IMR-90 (cell line): ENCODE results near the gene RAC2. TPM values are rescaled to one million over a fixed set of nuclear protein-coding genes. Genes with fewer than 3 reads are reported as not detected.

Source experiments
- ATAC-seq: fragments of 200-7000 bp; cut with Tn5 transposase; 2 replicates; pipeline ENCODE4 v1.9.1; 2020; ENCODE audit warnings: low read depth, mild to moderate bottlenecking, moderate library complexity
- BruUV-seq: library from RNA; stranded (reverse); fragments of 400-500 nt; replicated peaks from 2 replicates; lab custom pipeline; 2021; lab: Mats Ljungman, UMichigan
- CTCF ChIA-PET: fragments of 300-600 bp; formaldehyde crosslinking; extraction: SDS; loops from one replicate; lab custom pipeline; 2021; ENCODE audit warnings: antibody characterized with exemption; lab: Yijun Ruan, JAX
- POLR2A ChIA-PET: fragments of 300-600 bp; sonication (Branson Sonifier 250); formaldehyde crosslinking; loops from one replicate; lab custom pipeline; 2022; ENCODE audit warnings: antibody characterized with exemption; ENCODE audit not compliant: unreplicated experiment; lab: Charles Lee
- DNase-seq: peaks from one replicate; pipeline ENCODE4 v3.0.0; 2013
- H2AFZ ChIP-seq: replicated peaks from 2 replicates; pipeline ENCODE3; 2013; ENCODE audit warnings: low read length, mild to moderate bottlenecking; ENCODE audit not compliant: poor library complexity
- H2AK5ac ChIP-seq: 2 replicates; pipeline ENCODE4 v1.6.1; 2013; ENCODE audit warnings: low read depth, low read length, inconsistent platforms
- H2AK9ac ChIP-seq: replicated peaks from 2 replicates; pipeline ENCODE3; 2013; ENCODE audit warnings: mild to moderate bottlenecking, low read depth, low read length, moderate library complexity; ENCODE audit not compliant: poor library complexity
- H2BK120ac ChIP-seq: 2 replicates; pipeline ENCODE4 v1.6.1; 2013; ENCODE audit warnings: low read depth, low read length, inconsistent platforms
- H2BK15ac ChIP-seq: 3 replicates; pipeline ENCODE4 v1.6.1; 2013; ENCODE audit warnings: low read depth, low read length, inconsistent platforms
- H2BK20ac ChIP-seq: 2 replicates; pipeline ENCODE4 v1.6.1; 2013; ENCODE audit warnings: low read depth, mild to moderate bottlenecking, inconsistent platforms, low read length, moderate library complexity
- H2BK5ac ChIP-seq: 2 replicates; pipeline ENCODE4 v1.6.1; 2013; ENCODE audit warnings: mild to moderate bottlenecking, low read depth, low read length, inconsistent platforms; ENCODE audit not compliant: poor library complexity, severe bottlenecking
- H3K14ac ChIP-seq: replicated peaks from 2 replicates; pipeline ENCODE4 v1.6.1; 2013; ENCODE audit warnings: low read depth, low read length, inconsistent platforms
- H3K18ac ChIP-seq: 2 replicates; pipeline ENCODE4 v1.6.1; 2013; ENCODE audit warnings: low read depth, low read length, control low read depth
- H3K23ac ChIP-seq: 2 replicates; pipeline ENCODE4 v1.6.1; 2013; ENCODE audit warnings: low read depth, low read length, inconsistent platforms
- H3K27ac ChIP-seq: 2 replicates; pipeline ENCODE4 v1.5.1; 2013; ENCODE audit warnings: mild to moderate bottlenecking, control low read depth, low read length; ENCODE audit not compliant: insufficient read depth
- H3K27me3 ChIP-seq: 2 replicates; pipeline ENCODE4 v1.6.1; 2013; ENCODE audit warnings: low read length; ENCODE audit not compliant: control insufficient read depth, insufficient read depth
- H3K36me3 ChIP-seq: 2 replicates; pipeline ENCODE4 v1.6.1; 2013; ENCODE audit warnings: low read length, mixed read lengths; ENCODE audit not compliant: control insufficient read depth, insufficient read depth
- H3K4ac ChIP-seq: 2 replicates; pipeline ENCODE4 v1.6.1; 2013; ENCODE audit warnings: low read depth, low read length, inconsistent platforms
- H3K4me1 ChIP-seq: 2 replicates; pipeline ENCODE4 v1.6.1; 2013; ENCODE audit warnings: low read length, mixed read lengths; ENCODE audit not compliant: control insufficient read depth, insufficient read depth
- H3K4me2 ChIP-seq: 2 replicates; pipeline ENCODE4 v1.6.1; 2013; ENCODE audit warnings: low read depth, mild to moderate bottlenecking, control low read depth, low read length, moderate library complexity
- H3K4me3 ChIP-seq: 2 replicates; pipeline ENCODE4 v1.5.1; 2013; ENCODE audit warnings: low read depth, mild to moderate bottlenecking, control low read depth, low read length, moderate library complexity; ENCODE audit not compliant: insufficient read depth
- H3K56ac ChIP-seq: 2 replicates; pipeline ENCODE4 v1.6.1; 2013; ENCODE audit warnings: low read length, inconsistent platforms; ENCODE audit not compliant: insufficient read depth; ENCODE audit errors: extremely low read depth
- H3K79me1 ChIP-seq, 2 experiments: 2 replicates each; pipeline ENCODE4 v1.6.1; 2013; ENCODE audit warnings: low read length in 2 of 2, inconsistent platforms in 1 of 2, low read depth in 1 of 2
- H3K9ac ChIP-seq: 2 replicates; pipeline ENCODE4 v1.6.1; 2013; ENCODE audit warnings: low read depth, low read length, control low read depth
- H3K9me1 ChIP-seq: 2 replicates; pipeline ENCODE4 v1.6.1; 2013; ENCODE audit warnings: low read length, inconsistent platforms; ENCODE audit not compliant: insufficient read depth
- H3K9me3 ChIP-seq: 2 replicates; pipeline ENCODE4 v1.6.1; 2013; ENCODE audit warnings: low read length; ENCODE audit not compliant: control insufficient read depth, insufficient read depth
- H4K20me1 ChIP-seq: 2 replicates; pipeline ENCODE4 v1.6.1; 2013; ENCODE audit warnings: low read length, inconsistent platforms; ENCODE audit not compliant: insufficient read depth
- H4K5ac ChIP-seq: 2 replicates; pipeline ENCODE4 v1.6.1; 2013; ENCODE audit warnings: mild to moderate bottlenecking, low read depth, low read length, control low read depth
- H4K8ac ChIP-seq, 2 experiments: 2 replicates each; pipeline ENCODE4 v1.6.1; 2013; ENCODE audit warnings: low read depth in 2 of 2, low read length in 2 of 2, control low read depth in 1 of 2, inconsistent platforms in 1 of 2
- H4K91ac ChIP-seq: 2 replicates; pipeline ENCODE4 v1.6.1; 2013; ENCODE audit warnings: low read depth, low read length, inconsistent platforms; ENCODE audit not compliant: insufficient read depth
- BHLHE40 ChIP-seq: fragments of 150-350 bp; IDR thresholded peaks from 2 replicates; pipeline ENCODE4 v1.6.1; 2016; ENCODE audit warnings: mild to moderate bottlenecking, low read depth, low read length
- CEBPB ChIP-seq: IDR thresholded peaks from 2 replicates; pipeline ENCODE4 v1.6.1; 2012; ENCODE audit warnings: low read depth, low read length, improper control_type of control experiment
- CHD1 ChIP-seq: IDR thresholded peaks from 2 replicates; pipeline ENCODE4 v1.6.1; 2012; ENCODE audit warnings: low read depth, low read length, improper control_type of control experiment
- CTCF ChIP-seq: conservative IDR thresholded peaks from 2 replicates; pipeline ENCODE4 v1.5.1; 2012; ENCODE audit warnings: mild to moderate bottlenecking, low read depth, low read length, improper control_type of control experiment
- FOS ChIP-seq: fragments of 150-350 bp; IDR thresholded peaks from 2 replicates; pipeline ENCODE4 v1.6.1; 2016; ENCODE audit warnings: low read depth, low read length
- MAFK ChIP-seq: IDR thresholded peaks from 2 replicates; pipeline ENCODE4 v1.6.1; 2012; ENCODE audit warnings: low read depth, low read length, improper control_type of control experiment
- MAZ ChIP-seq: IDR thresholded peaks from 2 replicates; pipeline ENCODE4 v1.6.1; 2012; ENCODE audit warnings: low read depth, mild to moderate bottlenecking, low read length, improper control_type of control experiment, moderate library complexity, borderline replicate concordance
- MXI1 ChIP-seq: IDR thresholded peaks from 2 replicates; pipeline ENCODE4 v1.6.1; 2012; ENCODE audit warnings: low read depth, mild to moderate bottlenecking, low read length, moderate library complexity, borderline replicate concordance
- NFE2L2 ChIP-seq: fragments of 150-350 bp; IDR thresholded peaks from 2 replicates; pipeline ENCODE4 v1.6.1; 2016; ENCODE audit warnings: low read depth, mild to moderate bottlenecking, low read length
- POLR2A ChIP-seq: IDR thresholded peaks from 2 replicates; pipeline ENCODE4 v1.6.1; 2012; ENCODE audit warnings: mild to moderate bottlenecking, low read depth, low read length
- RAD21 ChIP-seq: IDR thresholded peaks from 2 replicates; pipeline ENCODE4 v1.6.1; 2012; ENCODE audit warnings: low read length, improper control_type of control experiment
- RCOR1 ChIP-seq: IDR thresholded peaks from 2 replicates; pipeline ENCODE4 v1.6.1; 2012; ENCODE audit warnings: mild to moderate bottlenecking, low read length, improper control_type of control experiment; ENCODE audit not compliant: insufficient replicate concordance
- RFX5 ChIP-seq: IDR thresholded peaks from 2 replicates; pipeline ENCODE4 v1.8.0; 2012; ENCODE audit warnings: low read depth, mild to moderate bottlenecking, low read length, moderate library complexity
- SMC3 ChIP-seq: fragments of 150-350 bp; IDR thresholded peaks from 2 replicates; pipeline ENCODE4 v1.6.1; 2016; ENCODE audit warnings: low read depth, mild to moderate bottlenecking, antibody characterized with exemption, low read length, moderate library complexity
- USF2 ChIP-seq: fragments of 150-350 bp; IDR thresholded peaks from 2 replicates; pipeline ENCODE4 v1.6.1; 2017; ENCODE audit warnings: mild to moderate bottlenecking, antibody characterized with exemption, low read length, low read depth
- WGBS, 2 experiments: methylation state at CpG; one replicate each; pipeline versions ENCODE4 v1.1.5 to v1.1.7; 2013; ENCODE audit warnings: missing lambda C conversion rate in 2 of 2; ENCODE audit not compliant: insufficient read length in 1 of 2; ENCODE audit errors: extremely low coverage in 2 of 2; 5-methylcytosine and 5-hydroxymethylcytosine counted together
- dilution Hi-C: fragments of 300-500 bp; cut with HindIII; formaldehyde crosslinking; loops from one replicate; pipeline ENCODE4 v1.14.3; 2018; ENCODE audit warnings: low sequenced_read_pairs; ENCODE audit not compliant: unreplicated experiment
- in situ Hi-C: fragments of 300-500 bp; cut with MboI; formaldehyde crosslinking; loops from 3 replicates; pipeline ENCODE4 v1.14.3; 2019; ENCODE audit warnings: low sequenced_read_pairs, inconsistent platforms, mixed read lengths
- intact Hi-C: fragments of 100-400 bp; cut with micrococcal nuclease; formaldehyde crosslinking; loops from 2 replicates; pipeline ENCODE4 v1.10.0; 2022
- polyA plus RNA-seq, 3 experiments: library from polyadenylated mRNA; depleted of rRNA; stranded (reverse); fragments of >200 nt; gene quantifications; 2 replicates each; pipeline ENCODE4 v1.2.3, GENCODE V29; 2012; ENCODE audit warnings: low replicate concordance in 1 of 3
- total RNA-seq: library from RNA; depleted of rRNA; stranded (reverse); fragments of >200 nt; gene quantifications from 2 replicates; pipeline ENCODE4 v1.2.3, GENCODE V29; 2012
- TF ChIP-seq, protein P1 (sequence below): fragments of 150-350 bp; IDR thresholded peaks from 2 replicates; pipeline ENCODE4 v1.6.1; 2016; ENCODE audit warnings: low read depth, mild to moderate bottlenecking, low read length, moderate library complexity, borderline replicate concordance

RAC2 gene
- total and polyA plus RNA-seq, 2 of the 4 experiments (the other 2 are of a cell fraction) = 10.0 to 72.3 TPM

- no peak overlapping the region for H3K9ac ChIP-seq
- H3K4ac ChIP-seq = no peak overlapping the region
- dilution Hi-C loops (no loop called here), intact Hi-C loops (no loop called here), in situ Hi-C loops (no loop called here)
- H3K18ac ChIP-seq = no peak overlapping the region
- no peak overlapping the region for H3K4me3 ChIP-seq
- no peak overlapping the region for H4K8ac ChIP-seq
- POLR2A ChIA-PET = no interaction called here
- no peaks in the 10 kb centered on the region for H4K20me1 ChIP-seq
- no peak overlapping the region for H2BK20ac ChIP-seq
- WGBS, 2 experiments = 60% methylated on average over 1 of the region's 7 CpGs; no CpG with 5 or more reads in 1 of the 2 experiments
- no peak overlapping the region for H4K5ac ChIP-seq
- no peak overlapping the region for H4K91ac ChIP-seq
- H3K56ac ChIP-seq = no peak overlapping the region
- BruUV-seq = no TSS peak
- TF ChIP-seq POLR2A = no peak
- no peak for TF ChIP-seq SMC3
- TF ChIP-seq MAFK = no peak
- TF ChIP-seq USF2 = no peak
- TF ChIP-seq NFE2L2 = no peak
- no peak for TF ChIP-seq FOS
- TF ChIP-seq RFX5 = no peak
- TF ChIP-seq CEBPB = no peak
- no peak for TF ChIP-seq RCOR1
- TF ChIP-seq, protein P1, sequence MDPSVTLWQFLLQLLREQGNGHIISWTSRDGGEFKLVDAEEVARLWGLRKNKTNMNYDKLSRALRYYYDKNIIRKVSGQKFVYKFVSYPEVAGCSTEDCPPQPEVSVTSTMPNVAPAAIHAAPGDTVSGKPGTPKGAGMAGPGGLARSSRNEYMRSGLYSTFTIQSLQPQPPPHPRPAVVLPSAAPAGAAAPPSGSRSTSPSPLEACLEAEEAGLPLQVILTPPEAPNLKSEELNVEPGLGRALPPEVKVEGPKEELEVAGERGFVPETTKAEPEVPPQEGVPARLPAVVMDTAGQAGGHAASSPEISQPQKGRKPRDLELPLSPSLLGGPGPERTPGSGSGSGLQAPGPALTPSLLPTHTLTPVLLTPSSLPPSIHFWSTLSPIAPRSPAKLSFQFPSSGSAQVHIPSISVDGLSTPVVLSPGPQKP = no peak
- no peak for TF ChIP-seq MAZ
- no peak for TF ChIP-seq CTCF
- TF ChIP-seq MXI1 = no peak
- no peak for TF ChIP-seq CHD1
- TF ChIP-seq BHLHE40 = no peak
- no peak for TF ChIP-seq RAD21
- peaks cover 4% of the 10 kb centered on the region; the same call in 1 of the 2 replicates for H3K4me1 ChIP-seq
- no peaks in the 10 kb centered on the region for H3K36me3 ChIP-seq
- no peak overlapping the region for H3K4me2 ChIP-seq
- DNase-seq = no peak
- H3K9me3 ChIP-seq = no peaks in the 10 kb centered on the region
- no peak for ATAC-seq
- CTCF ChIA-PET = no interaction called here
- no peak overlapping the region for H2AK5ac ChIP-seq
- peaks cover 43% of the 10 kb centered on the region for H3K27me3 ChIP-seq
- no peak overlapping the region for H2BK120ac ChIP-seq
- H2AFZ ChIP-seq = no peak overlapping the region
- H2BK15ac ChIP-seq = no peak overlapping the region
- H2BK5ac ChIP-seq = no peak overlapping the region
- H3K27ac ChIP-seq = no peak overlapping the region
- H3K14ac ChIP-seq = no peak overlapping the region
- H2AK9ac ChIP-seq = no peak overlapping the region
- no peaks in the 10 kb centered on the region for H3K79me1 ChIP-seq
- H3K23ac ChIP-seq = no peak overlapping the region
- H3K9me1 ChIP-seq = no peaks in the 10 kb centered on the region
Observed at GRCh38 chr22:37207981-37208380, 36.1 kb downstream of the RAC2 start.
